Superior temporal gyrus (tissue), 1 donor: ENCODE results near the gene PAIP2.
"Not testable (repeated sequence)": the region's sequence is repeated elsewhere in the genome, so short reads cannot be mapped to it uniquely, and the experiment has no call there.

Experiments used
- DNase-seq: peaks from one replicate; pipeline ENCODE4 v3.0.0-alpha.2; 2016; ENCODE audit errors: extremely low spot score

Gene PAIP2, protein sequence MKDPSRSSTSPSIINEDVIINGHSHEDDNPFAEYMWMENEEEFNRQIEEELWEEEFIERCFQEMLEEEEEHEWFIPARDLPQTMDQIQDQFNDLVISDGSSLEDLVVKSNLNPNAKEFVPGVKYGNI

DNA sequence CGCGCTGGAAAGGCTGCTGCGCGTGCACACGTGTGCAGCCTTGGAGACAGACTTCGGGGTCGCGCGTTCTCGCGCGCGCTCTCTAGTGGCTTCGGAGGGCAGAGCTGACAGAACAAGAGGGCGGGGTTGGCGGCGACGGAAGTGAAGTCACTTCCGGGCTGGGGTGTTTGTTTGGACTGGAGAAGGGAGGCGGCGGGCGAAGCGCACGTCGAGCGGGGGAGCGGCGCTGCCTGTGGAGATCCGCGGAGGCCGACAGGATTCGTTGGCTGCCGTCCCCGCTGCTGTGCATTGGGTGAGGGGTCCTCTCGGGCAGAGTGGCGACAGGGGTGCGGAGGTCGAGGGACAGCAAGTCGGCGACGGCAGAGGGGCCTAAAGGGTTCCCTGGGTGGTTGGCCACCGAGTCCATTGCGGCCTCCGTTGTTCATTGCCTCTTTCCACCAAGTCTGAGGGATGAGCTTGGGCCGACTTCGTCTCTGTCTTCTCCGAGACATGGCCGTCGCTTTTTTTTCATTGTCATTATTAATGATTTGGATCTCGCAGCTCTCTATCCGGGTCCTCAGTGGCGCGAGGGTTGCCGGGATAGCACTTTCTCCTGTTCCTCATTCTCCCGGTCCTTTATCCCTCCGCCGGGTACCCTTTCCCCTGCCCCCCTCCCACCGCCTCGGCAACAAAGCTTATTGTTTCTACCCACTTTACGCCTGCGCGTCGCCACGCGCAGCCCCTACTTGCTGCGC, at the start of gene PAIP2:
Gene PAIP2 (plus strand): TSS at position 166 of the 734 bp plus-strand sequence. CDS start 21,931 bp downstream, outside the sequence.
- peak; percentile 98 for DNase-seq

DNA sequence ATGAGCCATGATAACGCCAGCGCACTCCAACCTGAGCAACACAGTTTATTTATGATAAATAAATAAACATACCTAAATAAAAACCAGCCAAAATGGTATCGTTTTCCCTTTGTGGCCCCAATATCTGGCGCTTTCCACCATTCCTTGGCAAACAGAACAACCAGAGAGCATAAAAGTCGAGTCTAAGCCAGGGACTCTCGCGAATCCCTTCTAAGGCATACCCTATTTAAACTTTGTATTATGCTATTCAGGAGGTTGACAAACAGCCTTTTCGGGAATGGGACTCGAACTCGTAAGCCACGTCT, 48.5 kb upstream of the PAIP2 start:
- no peak for DNase-seq

DNA sequence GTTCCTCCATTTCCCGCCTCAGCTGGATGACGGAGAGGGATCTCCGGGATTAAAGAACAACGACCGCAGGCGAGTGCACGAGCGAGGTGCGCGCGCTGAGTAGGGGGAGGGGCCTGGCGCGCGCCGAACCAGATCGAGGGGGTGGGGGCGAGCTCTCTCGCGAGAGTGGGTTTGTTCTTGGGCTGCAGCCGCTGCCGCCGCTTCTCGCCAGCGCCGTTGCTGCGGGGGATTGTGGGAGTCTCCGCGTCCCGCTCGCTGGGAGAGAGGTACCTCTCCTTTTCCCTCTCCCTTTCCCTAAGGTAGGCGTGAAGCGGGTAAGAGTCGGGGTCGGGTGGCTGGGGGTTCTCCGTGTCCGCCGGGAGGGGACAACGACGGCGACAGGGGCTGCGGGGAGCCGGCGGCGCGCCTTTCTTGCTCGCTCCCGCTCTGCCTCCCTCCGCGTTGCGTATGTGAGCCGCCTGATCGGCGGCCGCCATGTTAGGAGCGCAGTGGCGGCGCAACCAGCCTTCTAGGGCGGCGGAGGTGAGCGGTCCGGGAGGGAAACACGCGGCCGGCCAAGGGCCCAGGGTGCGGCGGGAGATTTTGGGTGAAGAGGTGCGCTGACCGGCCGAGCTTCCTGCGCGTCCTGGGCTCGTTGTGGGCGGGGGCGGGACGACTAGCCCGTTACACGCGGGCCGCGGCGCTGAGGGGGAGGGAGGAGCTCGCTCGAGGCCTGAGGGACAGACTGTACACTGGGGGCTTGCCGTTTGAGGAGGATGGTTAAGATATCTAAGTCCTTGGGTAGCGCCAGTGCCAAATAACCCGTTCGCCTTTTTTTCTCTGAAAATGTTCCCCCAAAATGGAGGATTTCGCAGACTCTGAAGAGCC, 47.9 kb upstream of the PAIP2 start, which contains the start of gene MATR3:
Gene MATR3 (plus strand): TSS at position 234 of the 867 bp plus-strand sequence. CDS start 13,676 bp downstream, outside the sequence.
- DNase-seq, result peak; percentile 91

DNA sequence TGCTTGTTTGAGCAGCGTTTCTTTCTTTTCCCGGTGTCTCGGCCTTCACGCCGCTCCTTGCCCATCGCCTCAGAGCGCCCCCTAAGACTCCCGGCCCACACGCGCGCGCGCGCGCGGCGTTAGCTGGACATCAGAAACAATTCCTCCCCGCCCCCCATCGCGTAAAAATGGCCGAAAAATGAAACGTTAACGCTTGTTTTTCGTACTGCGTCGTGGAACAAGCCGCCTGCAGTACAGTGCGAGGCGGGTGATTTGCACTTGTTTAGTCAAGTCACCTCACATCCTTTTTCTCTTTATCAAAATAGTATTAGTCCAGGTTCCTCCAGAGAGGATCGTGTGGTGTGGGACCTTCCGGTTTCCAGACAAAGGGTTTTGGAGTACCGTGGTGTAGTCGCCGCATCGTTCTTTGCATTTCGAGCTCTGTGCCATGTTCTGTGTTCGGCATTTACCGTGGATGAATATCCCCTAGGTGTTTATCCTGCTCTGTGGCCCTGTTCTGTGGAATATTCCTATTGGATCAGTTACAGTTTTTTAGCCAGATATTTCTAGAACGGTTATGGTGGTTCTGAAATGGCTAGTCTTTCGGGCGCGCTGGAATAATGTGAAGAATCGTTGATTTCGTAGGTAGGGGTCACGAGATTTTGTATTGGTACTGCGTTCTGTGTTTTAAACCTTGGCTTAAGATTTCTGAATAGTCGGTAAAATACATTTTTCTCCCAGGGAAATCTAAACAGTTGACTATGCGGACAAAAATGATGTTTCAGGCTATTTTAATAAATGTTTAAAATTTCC, 47.1 kb upstream of the PAIP2 start:
- peak; percentile 81 for DNase-seq

DNA sequence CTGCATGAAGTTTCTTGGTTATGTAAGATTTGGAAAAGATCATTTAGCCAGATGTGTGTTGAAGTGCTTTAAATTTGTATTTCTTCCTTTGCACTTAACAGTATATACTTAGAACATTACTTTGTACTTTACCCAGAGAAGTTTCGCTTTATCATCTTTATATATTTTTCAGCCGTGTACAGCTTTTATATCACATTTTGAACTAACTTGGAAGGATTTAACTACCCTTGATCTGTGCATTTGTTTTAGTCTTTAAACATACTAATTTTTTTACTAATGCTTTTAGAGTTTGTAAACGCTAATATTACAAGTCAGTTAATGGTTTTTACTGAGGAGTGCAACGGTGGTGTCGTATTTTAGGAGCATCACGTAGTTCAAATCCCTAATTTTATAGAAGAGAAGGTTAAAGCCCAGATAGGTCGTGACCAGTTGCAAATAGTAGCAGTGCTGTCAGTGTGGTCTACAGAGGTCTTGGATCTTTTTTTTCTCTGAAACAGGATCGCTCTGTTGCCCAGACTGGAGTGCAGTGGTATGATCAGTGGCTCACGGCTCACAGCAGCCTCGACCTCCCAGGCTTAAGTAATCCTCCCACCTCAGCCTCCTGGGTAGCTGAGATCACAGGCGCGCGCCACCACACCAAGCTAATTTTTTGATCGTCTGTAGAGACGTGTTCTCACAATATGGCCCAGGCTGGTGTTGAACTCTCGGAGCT, 46.2 kb upstream of the PAIP2 start:
- no peak for DNase-seq

DNA sequence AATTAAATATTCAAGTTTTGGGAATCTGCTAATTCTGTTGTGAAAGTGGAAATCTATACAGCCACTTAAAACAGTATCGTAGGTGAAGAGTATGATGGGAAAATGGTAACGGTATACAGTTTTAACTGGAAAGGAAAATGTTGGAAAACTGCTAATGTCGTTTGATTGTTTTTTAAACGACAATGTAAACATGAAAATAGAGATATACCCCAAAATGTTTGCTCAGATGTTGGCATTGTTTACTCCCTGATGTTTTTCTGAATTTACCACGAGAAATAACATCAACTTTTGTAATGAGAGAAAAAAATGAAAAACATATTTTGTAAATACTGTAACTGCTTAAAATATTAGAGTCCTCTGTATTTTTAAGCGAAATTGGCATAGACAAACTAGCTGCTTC, 45.5 kb upstream of the PAIP2 start:
- DNase-seq, result no peak

DNA sequence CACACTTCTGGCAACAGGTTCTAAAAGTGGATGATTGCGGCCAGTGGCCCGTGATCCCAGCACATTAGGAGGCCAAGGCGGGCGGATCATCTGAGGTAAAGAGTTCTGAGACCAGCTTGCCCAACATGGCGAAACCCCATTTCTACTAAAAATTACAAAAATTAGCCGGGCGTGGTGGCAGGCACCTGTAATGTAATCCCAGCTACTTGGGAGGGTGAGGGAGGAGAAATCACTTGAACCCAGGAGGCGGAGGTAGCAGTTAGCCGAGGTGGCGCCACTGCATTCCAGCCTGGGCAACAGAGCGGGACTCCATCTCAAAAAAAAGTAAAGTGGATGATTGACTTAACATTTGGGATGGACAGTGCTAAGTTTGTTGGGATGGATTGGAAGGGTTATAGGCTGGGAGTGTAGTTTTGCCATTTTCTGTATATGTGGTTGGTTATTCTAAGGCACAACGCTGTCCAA, 44.8 kb upstream of the PAIP2 start:
- DNase-seq, result no peak

DNA sequence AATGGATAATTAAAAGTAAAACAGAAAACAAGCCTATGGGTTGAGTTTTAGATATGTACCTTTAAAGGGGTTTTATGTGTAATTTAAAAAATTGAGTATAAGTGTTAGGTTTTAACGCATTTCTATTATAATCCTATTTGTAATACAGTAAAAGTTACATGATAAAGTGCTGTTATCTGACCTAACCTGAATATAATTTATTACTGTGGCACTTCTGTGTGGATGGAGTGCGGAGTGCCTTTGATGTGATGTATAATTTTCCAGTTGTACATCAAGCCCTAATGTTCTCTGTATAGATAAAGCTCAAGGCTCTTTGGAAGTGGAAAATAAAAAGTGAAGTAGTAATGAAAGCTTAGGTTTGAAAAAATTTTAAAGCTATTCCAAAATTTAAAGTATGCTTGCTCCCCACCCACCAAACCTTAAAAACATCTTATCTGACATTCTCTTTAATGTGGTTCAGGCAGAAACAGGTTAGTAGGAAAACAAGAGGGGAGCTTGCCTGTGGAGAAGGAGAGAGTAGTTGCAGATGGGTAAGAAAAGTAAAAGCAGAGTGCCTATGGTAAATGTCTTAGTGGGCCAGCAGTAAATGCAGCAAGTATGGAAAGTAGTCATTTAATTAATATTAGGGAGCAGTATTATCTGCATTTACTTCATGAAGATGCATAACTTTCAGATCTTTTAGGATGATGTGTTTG, 44.1 kb upstream of the PAIP2 start:
- no peak for DNase-seq

DNA sequence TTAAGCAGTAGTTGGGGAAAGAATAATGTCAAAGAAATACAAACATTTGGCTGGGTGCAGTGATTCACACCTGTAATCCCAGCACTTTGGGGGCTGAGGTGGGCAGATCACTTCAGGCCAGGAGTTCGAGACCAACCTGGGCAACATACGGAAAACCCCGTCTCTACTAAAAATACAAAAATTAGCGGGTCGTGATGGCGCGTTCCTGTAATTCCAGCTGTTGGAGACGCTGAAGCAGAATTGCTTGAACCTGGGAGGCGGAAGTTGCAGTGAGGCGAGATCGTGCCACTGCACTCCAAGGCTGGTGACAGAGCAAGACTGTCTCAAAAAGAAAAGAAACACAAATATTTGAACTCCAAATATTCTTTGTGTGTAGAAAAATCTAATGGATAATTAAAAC, 43.4 kb upstream of the PAIP2 start:
- DNase-seq, result no peak

DNA sequence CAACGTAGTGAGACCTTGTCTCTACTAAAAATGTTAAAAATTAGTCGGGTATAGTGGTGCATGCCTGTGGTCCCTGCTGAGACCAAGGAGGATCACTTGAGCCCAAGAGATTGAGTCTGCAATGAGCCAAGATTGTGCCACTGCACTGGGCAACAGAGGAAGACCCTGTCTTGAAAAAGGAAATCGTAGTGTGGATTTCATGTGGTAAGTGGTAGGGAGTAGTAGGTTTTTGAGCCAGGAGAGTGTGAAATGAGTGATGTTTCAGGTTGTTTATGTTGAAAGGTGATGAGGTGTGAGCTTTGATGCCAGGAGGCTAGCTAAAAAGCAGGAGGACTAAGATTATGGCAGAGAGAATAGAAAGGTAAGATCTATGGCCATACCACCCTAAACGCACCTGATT, 42.2 kb upstream of the PAIP2 start:
- no peak for DNase-seq

DNA sequence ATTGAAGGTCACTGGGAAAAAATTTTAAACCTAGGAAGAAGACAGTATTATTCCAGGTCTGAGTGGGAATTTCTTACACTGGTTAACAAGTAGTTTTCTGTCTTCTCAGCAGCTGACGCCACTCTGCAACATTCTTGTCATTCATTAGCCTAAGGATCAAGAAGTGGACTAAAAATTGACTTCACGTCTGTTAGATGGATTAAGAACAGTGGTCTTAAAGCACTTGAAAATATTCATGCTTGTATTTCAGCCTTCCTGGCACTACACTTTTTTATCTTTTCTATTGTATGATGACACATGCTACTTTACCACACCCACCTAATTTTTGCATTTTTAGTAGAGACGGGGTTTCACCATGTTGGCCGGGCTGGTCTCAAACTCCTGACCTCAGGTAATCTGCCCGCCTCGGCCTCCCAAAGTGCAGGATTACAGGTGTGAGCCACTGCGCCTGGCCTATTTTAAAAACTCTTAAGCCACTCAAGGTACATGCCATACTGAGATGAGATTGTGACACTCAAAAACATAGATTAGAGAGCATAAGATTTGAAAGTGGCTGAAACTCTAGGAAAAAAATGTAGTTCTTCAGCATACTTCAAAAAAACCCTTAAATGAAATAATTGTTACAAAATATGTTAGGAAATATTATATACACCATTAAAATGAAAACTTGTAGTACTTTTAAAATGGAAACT, 39.7 kb upstream of the PAIP2 start:
- no peak for DNase-seq

DNA sequence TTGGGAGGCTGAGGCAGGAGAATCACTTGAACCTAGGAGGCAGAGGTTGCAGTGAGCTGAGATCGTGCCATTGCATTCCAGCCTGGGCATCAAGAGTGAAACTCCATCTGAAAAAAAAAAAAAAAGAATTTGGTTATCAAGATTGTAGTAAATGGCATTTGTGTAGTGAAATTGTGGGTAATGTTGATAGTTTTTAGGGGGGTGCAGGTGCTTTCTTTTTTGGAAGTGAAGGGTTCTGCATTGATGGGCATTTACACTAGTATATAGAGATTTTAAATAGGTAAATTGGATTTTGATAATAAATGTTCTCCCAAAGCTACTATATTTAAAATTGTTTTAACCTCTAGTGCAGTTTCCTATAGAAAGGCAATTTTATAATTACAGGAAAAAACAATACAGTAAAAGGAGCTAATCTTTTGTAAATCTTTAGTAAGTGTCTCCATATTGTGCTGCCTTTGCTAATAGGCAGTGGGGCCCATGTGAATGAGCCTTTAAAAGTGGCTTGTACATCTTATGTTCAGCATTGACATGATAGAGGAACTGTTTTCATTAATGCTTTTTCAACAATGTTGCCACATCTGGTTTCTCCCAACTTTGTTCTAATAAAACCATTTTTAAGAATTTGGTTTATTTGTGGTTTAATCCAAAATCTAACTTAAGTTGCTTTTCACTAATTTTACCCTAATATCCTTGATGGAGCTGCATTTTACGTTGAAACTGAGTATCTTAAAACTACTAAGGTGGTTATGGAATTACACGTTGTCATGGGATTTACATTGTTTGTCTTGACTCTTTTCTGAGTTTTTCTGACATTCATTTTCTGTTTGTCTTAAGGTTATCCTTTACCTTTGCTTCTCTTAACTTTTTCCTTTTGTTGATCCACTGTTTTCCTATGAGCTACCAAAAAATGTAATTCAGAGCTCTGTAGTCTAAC, 37.0 kb upstream of the PAIP2 start:
- no peak for DNase-seq

DNA sequence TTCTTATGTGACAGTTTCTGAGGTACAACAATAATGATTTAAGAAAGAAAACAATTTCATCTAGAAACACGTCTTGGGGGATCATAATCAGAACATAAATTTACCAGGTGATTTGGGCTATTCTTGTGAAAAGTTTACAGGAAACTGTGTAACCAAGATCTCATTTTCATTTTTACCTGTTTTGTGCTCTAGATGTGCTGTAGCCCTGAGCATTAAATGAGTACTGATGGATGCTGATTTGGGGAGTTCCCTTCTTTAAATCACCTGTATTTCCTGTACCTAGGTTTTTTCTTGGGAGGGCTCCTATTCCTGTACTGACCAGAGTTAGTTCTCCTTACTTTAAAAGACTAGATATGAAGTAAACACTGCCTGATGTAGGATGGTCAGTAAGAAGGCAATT, 35.5 kb upstream of the PAIP2 start:
- no peak for DNase-seq

DNA sequence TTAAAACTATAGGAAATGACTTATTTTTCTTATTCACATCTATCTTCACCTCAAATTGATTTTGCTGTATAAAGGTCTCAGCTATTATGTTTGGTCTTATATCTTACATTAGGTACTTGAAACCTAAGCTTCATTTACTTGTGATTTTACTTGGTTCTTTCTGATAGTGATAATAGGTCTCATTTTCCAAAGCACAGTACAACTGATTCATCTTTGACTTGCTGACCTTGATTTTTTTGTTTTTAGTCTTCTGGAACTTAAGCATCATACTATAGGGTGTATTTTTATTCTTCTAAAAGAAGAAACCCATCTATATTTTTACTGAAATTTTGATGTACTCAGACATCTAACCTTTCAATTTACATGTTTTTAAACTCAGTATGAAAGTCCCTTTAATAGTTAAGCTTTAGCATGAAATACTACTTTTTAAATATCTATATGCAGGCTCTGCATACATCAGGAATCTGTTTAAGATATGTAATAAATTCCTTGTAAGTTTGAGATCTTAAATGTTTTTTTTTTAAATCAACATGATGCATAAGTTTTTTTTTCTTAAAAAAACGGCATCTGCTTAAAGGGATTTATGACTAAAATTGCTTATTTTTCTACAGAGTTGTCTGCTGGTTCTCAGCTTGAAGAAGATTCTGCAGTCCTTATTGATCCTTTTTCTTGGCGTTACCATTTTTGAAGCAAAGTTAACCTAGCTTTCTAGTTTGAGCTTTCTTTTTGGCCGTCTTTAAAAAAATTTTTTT, 34.9 kb upstream of the PAIP2 start:
- no peak for DNase-seq

DNA sequence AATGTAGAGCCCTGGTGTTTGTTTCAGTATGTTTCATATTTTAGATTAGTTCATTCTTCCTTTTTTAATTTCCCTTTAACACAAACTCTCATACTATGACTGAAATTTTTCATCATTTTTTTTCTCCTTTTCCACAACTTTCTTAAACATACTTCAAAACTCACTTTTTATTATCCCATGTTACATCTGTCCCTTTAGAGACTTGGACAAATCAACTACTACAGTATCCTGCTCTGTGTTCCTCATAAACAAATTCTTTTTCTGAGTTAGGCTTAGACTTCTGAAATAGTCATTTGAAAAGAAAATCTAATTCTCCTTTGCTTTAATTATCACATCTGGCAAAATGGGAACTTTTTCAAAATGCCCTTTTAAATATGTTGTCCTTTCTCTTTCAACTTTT, 32.9 kb upstream of the PAIP2 start:
- no peak for DNase-seq

DNA sequence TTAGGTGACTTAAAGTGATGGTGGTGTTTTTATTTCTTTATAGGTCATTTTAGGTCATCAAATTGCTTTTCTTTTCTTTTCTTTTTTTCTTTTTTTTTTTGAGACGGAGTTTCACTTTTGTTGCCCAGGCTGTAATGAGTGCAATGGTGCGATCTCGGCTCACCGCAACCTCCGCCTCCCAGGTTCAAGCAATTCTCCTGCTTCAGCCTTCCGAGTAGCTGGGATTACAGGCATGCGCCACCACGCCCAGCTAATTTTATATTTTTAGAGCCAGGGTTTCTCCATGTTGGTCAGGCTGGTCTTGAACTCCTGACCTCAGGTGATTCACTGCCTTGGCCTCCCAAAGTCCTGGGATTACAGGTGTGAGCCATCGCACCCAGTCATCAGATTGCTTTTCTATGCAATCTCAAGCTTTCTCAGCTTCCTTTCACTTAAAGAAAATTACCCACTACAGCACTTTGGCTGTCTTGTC, 30.9 kb upstream of the PAIP2 start:
- not testable (repeated sequence) for DNase-seq

DNA sequence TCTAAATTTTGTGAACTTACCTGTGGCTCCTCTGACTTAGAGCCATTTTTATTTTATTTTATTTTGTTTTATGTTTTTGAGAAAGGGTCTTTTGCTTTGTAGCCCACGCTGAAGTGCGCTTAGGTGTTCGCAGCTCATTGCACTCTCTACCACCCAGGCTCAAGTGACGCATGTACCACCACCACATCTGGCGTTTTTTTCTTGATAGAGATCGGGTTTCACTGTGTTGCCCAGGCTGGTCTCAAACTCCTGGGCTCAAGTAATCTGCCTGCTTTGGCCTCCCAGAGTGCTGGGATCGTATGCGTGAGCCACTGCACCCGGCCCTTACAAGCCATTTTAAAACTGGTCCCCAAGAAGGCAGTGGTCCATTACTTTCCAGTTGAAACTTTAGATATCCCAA, 29.6 kb upstream of the PAIP2 start:
- DNase-seq, result no peak

DNA sequence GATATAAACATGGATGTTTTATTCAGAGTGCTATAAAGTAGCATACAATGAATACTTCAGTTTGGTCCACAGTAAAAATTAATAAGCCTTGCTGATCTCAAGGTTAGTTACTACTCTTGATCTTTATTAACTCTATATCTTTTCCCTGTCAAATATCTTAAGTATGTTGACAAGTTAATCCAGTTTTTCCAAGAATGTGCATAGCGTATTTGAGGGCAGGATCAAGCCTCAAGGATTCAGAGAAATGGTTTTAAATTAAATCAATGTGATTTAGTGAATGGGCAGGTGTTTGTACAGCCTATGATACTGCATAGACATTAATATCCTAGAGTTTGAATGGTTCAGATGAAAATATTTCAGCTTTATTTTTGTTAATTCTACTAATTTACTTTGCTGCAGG, 27.4 kb upstream of the PAIP2 start:
- no peak for DNase-seq
